Measurements from ENCODE around the gene NBPF1.
A peak's percentile ranks its signal among the peaks of the same experiment; 100 is the strongest.
"Not testable (repeated sequence)": the region's sequence is repeated elsewhere in the genome, so short reads cannot be mapped to it uniquely, and the experiment has no call there.

DNA sequence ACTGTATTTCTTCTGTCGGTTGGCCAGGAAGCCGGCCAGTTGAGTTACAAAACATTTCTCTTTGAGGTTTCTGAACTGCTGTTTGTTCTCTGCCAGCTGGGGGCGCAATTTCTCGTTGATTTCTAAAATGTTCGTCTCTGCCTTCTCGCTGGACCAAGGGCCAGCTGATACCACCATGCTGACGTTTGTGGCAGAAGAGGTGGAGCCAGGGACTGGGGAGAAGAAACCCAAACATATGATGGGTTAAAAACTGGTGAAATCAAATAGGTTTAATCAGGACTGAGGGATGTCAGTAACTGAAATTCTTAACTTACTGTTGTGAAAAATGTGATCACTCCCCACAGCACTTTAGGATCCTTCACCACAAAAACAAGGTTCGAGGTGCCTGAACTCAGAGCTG is 21.5 kb downstream of the NBPF1 start:
- not testable (repeated sequence) for TF ChIP-seq POLR2A (conservative IDR thresholded peaks at IDR 0.05); ZKSCAN8 (CRISPR knock-in tag; IDR thresholded peaks at IDR 0.05); ZNF197 (CRISPR knock-in tag; IDR thresholded peaks at IDR 0.05; ENCODE audit: low read depth); E2F5 (CRISPR knock-in tag; IDR thresholded peaks at IDR 0.05); EP300 (IDR thresholded peaks at IDR 0.05; ENCODE audit: low read length); PTBP1 (IDR thresholded peaks at IDR 0.05; ENCODE audit: low read depth, low read length); KAT8 (IDR thresholded peaks at IDR 0.05; ENCODE audit: low read depth); HCFC1 (IDR thresholded peaks at IDR 0.05; ENCODE audit: low read depth, low read length)
- TF ChIP-seq, protein P1, sequence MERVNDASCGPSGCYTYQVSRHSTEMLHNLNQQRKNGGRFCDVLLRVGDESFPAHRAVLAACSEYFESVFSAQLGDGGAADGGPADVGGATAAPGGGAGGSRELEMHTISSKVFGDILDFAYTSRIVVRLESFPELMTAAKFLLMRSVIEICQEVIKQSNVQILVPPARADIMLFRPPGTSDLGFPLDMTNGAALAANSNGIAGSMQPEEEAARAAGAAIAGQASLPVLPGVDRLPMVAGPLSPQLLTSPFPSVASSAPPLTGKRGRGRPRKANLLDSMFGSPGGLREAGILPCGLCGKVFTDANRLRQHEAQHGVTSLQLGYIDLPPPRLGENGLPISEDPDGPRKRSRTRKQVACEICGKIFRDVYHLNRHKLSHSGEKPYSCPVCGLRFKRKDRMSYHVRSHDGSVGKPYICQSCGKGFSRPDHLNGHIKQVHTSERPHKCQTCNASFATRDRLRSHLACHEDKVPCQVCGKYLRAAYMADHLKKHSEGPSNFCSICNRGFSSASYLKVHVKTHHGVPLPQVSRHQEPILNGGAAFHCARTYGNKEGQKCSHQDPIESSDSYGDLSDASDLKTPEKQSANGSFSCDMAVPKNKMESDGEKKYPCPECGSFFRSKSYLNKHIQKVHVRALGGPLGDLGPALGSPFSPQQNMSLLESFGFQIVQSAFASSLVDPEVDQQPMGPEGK (CRISPR knock-in tag; IDR thresholded peaks at IDR 0.05; ENCODE audit: borderline replicate concordance), result not testable (repeated sequence)
- TF ChIP-seq, protein P2, sequence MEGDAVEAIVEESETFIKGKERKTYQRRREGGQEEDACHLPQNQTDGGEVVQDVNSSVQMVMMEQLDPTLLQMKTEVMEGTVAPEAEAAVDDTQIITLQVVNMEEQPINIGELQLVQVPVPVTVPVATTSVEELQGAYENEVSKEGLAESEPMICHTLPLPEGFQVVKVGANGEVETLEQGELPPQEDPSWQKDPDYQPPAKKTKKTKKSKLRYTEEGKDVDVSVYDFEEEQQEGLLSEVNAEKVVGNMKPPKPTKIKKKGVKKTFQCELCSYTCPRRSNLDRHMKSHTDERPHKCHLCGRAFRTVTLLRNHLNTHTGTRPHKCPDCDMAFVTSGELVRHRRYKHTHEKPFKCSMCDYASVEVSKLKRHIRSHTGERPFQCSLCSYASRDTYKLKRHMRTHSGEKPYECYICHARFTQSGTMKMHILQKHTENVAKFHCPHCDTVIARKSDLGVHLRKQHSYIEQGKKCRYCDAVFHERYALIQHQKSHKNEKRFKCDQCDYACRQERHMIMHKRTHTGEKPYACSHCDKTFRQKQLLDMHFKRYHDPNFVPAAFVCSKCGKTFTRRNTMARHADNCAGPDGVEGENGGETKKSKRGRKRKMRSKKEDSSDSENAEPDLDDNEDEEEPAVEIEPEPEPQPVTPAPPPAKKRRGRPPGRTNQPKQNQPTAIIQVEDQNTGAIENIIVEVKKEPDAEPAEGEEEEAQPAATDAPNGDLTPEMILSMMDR (IDR thresholded peaks at IDR 0.05 in 2 of 3, conservative IDR thresholded peaks at IDR 0.05 in 1 of 3; ENCODE audit: insufficient read depth in 2 of 3, low read depth in 1 of 3, low read length in 3 of 3), result peak in 1 of 3 experiments; percentile 19; a peak in 1 of 6 replicates
